NCI-H1092 treated with DMSO at 0.1 percent for 48 hours (cell line): ENCODE data around the gene TSPAN8.
A peak's percentile ranks its signal among the peaks of the same experiment; 100 is the strongest.
"Not testable (repeated sequence)": the region's sequence is repeated elsewhere in the genome, so short reads cannot be mapped to it uniquely, and the experiment has no call there.

Experiments
- DNase-seq: peaks from one replicate; lab custom pipeline; 2025; lab: John Stamatoyannopoulos, UW

Gene TSPAN8

GRCh38 chr12:71164166-71164565, 6.4 kb upstream of the TSPAN8 start:
- no peak for DNase-seq

- peak; percentile 66 for DNase-seq
Observed at GRCh38 chr12:71162832-71163763, 5.3 kb upstream of the TSPAN8 start.

- DNase-seq, result no peak
Observed at GRCh38 chr12:71161591-71161990, 3.8 kb upstream of the TSPAN8 start.

GRCh38 chr12:71160585-71160984, 2.8 kb upstream of the TSPAN8 start:
- no peak for DNase-seq

GRCh38 chr12:71159878-71160277, 2.1 kb upstream of the TSPAN8 start:
- DNase-seq, result no peak

- peak; percentile 69 for DNase-seq
Observed at GRCh38 chr12:71159264-71159663, 1.5 kb upstream of the TSPAN8 start.

- peak; percentile 89 for DNase-seq
Observed at GRCh38 chr12:71158361-71158882, 623 bp upstream of the TSPAN8 start.

GRCh38 chr12:71155225-71155624, 2.6 kb downstream of the TSPAN8 start:
- DNase-seq, result no peak

- no peak for DNase-seq
Observed at GRCh38 chr12:71152851-71153250, 4.9 kb downstream of the TSPAN8 start.

GRCh38 chr12:71150041-71150440, 7.8 kb downstream of the TSPAN8 start:
- DNase-seq, result not testable (repeated sequence)

GRCh38 chr12:71144682-71145081, 13.1 kb downstream of the TSPAN8 start:
- no peak for DNase-seq

- DNase-seq, result no peak
Observed at GRCh38 chr12:71142956-71143355, 14.8 kb downstream of the TSPAN8 start.

GRCh38 chr12:71142016-71142415, 15.8 kb downstream of the TSPAN8 start:
- DNase-seq, result no peak

- DNase-seq, result no peak
Observed at GRCh38 chr12:71141378-71141926, 16.3 kb downstream of the TSPAN8 start.

- DNase-seq, result no peak
Observed at GRCh38 chr12:71139153-71139735, 18.6 kb downstream of the TSPAN8 start.

GRCh38 chr12:71138011-71138410, 19.8 kb downstream of the TSPAN8 start:
- no peak for DNase-seq

GRCh38 chr12:71135812-71136176, 22.0 kb downstream of the TSPAN8 start:
- no peak for DNase-seq

GRCh38 chr12:71135077-71135811, 22.6 kb downstream of the TSPAN8 start:
- DNase-seq, result no peak

- DNase-seq, result no peak
Observed at GRCh38 chr12:71134405-71134804, 23.4 kb downstream of the TSPAN8 start.

GRCh38 chr12:71130521-71131069, 27.2 kb downstream of the TSPAN8 start:
- DNase-seq, result no peak

GRCh38 chr12:71129364-71129763, 28.4 kb downstream of the TSPAN8 start:
- no peak for DNase-seq
